ENCODE measurements around the gene WDR20. TPM values are rescaled to one million over a fixed set of nuclear protein-coding genes. Genes with fewer than 3 reads are reported as not detected.

The WDR20 gene
- total and polyA plus RNA-seq, 2 donors (not counting 3 experiments of a cell fraction or from before 2014, with no cell fraction given): 12.2 to 22.4 TPM

DNA sequence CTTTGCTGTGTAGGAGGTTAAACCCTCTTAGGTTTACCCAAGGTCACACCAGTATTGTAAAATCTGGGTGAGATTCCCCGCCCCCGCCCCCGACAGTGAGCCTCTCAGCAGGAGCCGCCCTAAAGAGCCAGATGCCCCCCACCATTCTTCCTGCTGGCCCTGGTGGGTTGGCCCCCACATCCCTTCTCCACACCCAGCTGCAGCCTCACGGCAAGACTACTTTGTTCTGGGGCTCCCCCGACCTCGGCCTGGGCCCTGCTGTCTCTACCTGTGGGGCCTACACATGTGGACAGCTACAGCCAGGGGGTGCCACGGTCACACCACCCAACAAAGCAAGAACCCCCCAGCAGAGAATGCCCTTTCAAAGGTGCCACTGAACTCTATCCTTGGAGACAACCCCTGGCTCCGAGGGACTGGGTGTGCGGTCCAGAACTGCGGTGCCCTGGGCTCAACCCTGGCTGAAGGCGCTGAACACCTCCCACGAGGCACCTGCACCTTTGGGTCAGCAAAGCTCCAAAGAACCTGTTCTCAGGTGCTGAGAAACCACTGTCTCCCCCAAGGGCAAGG lies 82.4 kb downstream of the WDR20 start:
- no peak overlapping the region for H3K9ac ChIP-seq (replicated peaks; ENCODE audit: extremely low read depth, insufficient read depth, low read length)
- no peak overlapping the region for H2AFZ ChIP-seq (ENCODE audit: low read depth, low read length)
- CTCF ChIA-PET: interaction anchor here (1.1 to 1.2 kb wide), 2 partner anchors 43 to 92 kb away, joined by 3 to 5 read pairs; no protein-coding TSS in a partner anchor
- TF ChIP-seq, protein P1, sequence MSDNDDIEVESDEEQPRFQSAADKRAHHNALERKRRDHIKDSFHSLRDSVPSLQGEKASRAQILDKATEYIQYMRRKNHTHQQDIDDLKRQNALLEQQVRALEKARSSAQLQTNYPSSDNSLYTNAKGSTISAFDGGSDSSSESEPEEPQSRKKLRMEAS (IDR thresholded peaks at IDR 0.05; ENCODE audit: insufficient read depth, insufficient read length): no peak
- TF ChIP-seq GATA2 (IDR thresholded peaks at IDR 0.05; ENCODE audit: insufficient read depth, insufficient read length, low read depth, low read length) (no peak), CTCF (IDR thresholded peaks at IDR 0.05; ENCODE audit: extremely low read depth in 1 of 2, insufficient read depth in 1 of 2, low read depth in 1 of 2, low read length in 2 of 2) (no peak), POLR2A (IDR thresholded peaks at IDR 0.05; ENCODE audit: low read depth, low read length) (no peak), FOS (IDR thresholded peaks at IDR 0.05; ENCODE audit: borderline replicate concordance, insufficient read depth, low read length) (no peak), EZH2 (IDR thresholded peaks at IDR 0.05; ENCODE audit: borderline replicate concordance, low read depth, low read length, severe bottlenecking) (no peak)
- H3K9me1 ChIP-seq (replicated peaks; ENCODE audit: control insufficient read depth, extremely low read depth, insufficient read depth, low read length): no peaks in the 10 kb centered on the region
- FAIRE-seq (no peak), DNase-seq (ENCODE audit: low read depth, low spot score) (no peak)
- no peak overlapping the region for H3K4me2 ChIP-seq (ENCODE audit: insufficient read depth, low read length)
- H3K4me1 ChIP-seq (ENCODE audit: control insufficient read depth, extremely low read depth, insufficient read depth, low read length): peaks cover 8% of the 10 kb centered on the region
- no peaks in the 10 kb centered on the region for H3K27me3 ChIP-seq (ENCODE audit: control insufficient read depth in 2 of 2, insufficient read depth in 2 of 2, low read length in 2 of 2)
- no peaks in the 10 kb centered on the region for H3K9me3 ChIP-seq (replicated peaks; ENCODE audit: control insufficient read depth, insufficient read depth, low read length)
- intact Hi-C loops (cut with micrococcal nuclease) (no loop called here), dilution Hi-C loops (cut with MboI; ENCODE audit: extremely low pct_ligation_motif_present, low sequenced_read_pairs) (no loop called here)
- no peak overlapping the region for H3K4me3 ChIP-seq (replicated peaks in 1 of 3; ENCODE audit: insufficient read depth in 1 of 3, low read depth in 1 of 3, low read length in 3 of 3)
- H3K79me2 ChIP-seq (ENCODE audit: control insufficient read depth, insufficient read depth, low read length): no peaks in the 10 kb centered on the region
- H4K20me1 ChIP-seq (replicated peaks; ENCODE audit: control insufficient read depth, extremely low read depth, insufficient read depth, low read length): no peaks in the 10 kb centered on the region
- POLR2A ChIA-PET: no interaction called here
- BruUV-seq (replicated peaks): no TSS peak
- no peaks in the 10 kb centered on the region for H3K36me3 ChIP-seq (ENCODE audit: control insufficient read depth in 2 of 2, extremely low read depth in 1 of 2, insufficient read depth in 2 of 2, low read length in 2 of 2)
- no peak overlapping the region for H3K27ac ChIP-seq (ENCODE audit: insufficient read depth, low read depth, low read length)
